GM18502 (cell line): ENCODE measurements around the gene TXNDC15.

Experiments used
- ATAC-seq: cut with Tn5 transposase; IDR thresholded peaks from one replicate; pipeline ENCODE4 v1.9.1; 2021; ENCODE audit warnings: mild to moderate bottlenecking; ENCODE audit not compliant: unreplicated experiment, poor library complexity

Gene TXNDC15

DNA sequence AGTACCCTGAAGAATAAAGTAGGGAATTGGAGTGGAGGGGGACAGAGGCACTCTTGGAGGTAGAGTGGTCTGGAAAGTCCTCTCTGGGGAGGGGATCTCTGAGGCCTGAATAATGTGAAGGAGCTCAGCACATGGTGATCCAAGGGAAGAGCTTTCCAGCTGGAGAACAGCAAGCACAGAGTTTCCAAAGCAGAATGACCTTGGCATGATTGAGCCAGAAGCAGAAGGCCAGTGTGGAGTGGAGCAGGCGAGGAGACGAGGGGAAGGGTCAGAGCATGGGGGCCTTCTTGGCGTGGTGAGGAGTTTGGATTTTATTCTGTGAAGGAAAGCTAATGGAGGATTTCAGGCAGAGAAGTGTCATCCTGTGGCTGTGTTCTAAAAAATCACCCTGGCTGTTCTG, 39.1 kb downstream of the TXNDC15 start:
- ATAC-seq = no peak

DNA sequence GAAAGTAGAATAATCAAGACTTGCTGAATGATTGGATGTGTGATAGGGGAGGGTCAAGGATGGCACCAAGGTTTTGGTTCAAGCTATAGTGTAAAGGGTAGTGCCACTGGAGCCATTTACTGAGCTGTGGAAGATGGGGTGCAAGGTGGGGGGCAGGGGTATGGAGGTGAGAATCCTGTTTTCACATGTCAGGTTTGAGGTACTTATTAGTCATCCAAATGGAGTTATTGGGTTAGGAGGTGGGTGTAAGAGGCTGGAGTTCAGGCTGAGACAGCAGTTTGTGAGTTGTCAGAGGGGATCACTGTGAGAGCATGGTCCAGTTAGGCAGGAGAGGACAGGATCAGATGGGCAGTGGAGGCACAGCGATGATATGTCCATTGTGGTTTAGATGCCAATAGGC, 39.6 kb downstream of the TXNDC15 start:
- no peak for ATAC-seq

DNA sequence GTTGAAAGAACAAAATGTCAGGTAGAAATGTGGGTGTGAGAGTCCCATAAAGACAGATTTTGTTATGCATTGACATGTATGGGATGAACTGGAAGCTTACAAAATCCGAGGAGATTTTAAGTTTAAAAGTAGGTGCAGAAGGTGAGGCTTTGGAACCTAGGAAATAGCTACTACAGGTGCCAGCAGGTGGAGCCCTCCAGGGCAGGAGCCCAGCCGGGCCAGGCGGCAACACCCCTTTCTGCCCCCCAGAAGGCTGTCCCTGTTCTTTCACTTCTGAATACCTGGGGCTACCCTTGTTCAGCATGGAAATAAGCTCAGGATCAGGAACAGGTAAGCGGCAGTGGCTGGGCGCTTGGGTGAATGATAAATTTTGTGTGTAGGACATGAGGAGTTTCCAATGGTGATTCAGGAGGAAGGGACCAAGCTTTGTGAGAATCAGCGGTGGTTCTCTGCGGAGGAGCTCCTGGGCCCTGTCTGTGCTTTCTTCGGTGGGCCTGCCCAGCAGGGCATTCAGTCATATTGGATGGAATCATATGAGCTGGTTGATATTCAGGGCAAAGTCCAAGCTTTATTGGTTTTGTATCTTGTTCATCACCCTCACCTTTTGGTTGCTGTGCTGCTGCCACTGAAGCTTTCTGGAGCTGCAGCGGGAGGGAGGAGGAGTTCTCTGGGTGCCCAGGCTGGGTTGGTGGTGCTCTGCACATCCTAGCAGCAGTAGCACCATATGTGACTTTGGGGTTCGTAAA, 43.1 kb downstream of the TXNDC15 start:
- ATAC-seq = no peak

DNA sequence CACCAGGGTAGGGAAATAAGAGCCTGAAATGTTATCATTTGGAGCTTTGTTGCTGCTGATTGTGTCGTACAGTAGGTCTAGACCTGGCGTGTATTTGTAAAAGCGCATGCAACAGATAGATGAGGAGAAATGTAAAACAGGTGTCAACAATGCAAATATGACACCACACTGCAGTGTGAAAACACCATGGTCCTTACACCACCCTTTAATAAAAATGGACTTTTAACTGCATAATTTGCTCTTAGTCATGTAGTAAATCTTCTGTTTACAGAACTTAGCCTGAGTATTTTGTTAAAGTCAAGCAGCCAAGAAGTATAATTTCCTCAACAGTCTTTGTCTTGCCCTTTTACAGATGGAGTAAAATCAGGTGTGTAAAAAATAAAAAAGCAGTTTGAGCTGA, 44.7 kb downstream of the TXNDC15 start:
- ATAC-seq = no peak

DNA sequence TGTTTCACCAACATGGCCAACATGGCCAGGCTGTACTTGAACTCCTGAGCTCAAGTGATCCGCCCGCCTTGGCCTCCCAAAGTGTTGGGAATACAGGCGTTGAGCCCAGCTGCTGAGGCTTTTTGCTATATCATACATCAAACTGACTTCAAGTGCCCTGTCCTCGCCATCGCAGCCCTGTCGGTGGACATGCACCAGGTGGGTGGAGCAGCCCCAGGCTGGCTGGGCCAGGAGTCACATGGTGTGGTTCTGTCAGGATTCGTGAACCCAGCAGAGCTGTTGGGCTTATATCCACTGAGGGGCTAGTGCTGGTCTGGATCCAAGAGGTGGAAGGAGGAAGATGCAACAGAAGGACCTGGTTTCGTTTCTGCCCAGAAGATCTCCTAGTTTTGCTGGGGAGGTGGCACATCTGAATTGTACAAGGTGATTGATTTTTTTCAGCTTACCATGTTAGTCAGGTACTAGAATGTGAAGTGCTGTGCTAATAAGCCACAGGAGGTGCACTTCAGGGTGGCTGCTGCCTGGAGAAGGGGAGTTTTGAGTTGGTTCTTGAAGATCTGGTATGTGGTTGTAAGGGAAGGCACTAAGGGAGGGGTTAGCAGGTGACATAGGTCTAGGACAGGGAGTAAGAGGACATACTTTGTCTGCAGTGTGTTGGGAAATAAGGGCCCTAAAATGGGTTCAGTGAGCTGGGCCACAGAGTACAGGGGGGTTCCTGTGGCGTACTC, 46.8 kb downstream of the TXNDC15 start:
- no peak for ATAC-seq

DNA sequence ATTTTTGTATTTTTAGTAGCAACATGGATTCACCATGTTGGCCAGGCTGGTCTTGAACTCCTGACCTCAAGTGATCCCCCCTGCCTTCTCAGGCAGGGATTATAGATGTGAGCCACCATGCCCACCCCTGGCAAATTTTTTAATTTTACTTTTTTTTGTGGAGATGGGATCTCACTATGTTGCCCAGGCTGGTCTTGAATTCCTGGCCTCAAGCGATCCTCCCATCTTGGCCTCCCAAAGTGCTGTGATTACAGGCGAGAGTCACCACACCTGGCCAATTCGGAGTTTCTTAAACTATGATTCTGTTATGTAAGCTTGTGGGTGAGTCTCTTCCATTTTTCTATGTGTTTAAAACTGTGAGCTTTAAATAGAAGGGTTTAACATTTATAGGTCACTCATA, 58.3 kb downstream of the TXNDC15 start:
- ATAC-seq = no peak

DNA sequence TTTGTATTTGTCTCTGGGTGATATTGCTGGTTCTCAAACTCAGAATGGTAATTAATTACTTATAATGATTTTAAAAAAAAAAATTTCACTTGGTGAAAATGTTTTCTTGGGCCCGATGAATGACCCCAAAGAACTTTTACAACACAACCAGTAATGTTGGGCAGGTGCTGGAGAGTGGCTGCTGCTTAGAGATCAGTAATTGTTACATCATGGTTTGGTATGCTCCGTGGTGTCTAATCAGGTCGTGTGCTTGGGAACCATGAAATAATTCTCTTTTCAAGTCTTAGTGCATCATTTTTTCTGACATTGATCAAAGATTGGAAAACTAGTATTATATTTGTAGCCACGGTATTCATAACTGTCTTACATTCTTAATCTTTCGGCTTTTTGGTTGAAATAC, 60.0 kb downstream of the TXNDC15 start:
- ATAC-seq = no peak

DNA sequence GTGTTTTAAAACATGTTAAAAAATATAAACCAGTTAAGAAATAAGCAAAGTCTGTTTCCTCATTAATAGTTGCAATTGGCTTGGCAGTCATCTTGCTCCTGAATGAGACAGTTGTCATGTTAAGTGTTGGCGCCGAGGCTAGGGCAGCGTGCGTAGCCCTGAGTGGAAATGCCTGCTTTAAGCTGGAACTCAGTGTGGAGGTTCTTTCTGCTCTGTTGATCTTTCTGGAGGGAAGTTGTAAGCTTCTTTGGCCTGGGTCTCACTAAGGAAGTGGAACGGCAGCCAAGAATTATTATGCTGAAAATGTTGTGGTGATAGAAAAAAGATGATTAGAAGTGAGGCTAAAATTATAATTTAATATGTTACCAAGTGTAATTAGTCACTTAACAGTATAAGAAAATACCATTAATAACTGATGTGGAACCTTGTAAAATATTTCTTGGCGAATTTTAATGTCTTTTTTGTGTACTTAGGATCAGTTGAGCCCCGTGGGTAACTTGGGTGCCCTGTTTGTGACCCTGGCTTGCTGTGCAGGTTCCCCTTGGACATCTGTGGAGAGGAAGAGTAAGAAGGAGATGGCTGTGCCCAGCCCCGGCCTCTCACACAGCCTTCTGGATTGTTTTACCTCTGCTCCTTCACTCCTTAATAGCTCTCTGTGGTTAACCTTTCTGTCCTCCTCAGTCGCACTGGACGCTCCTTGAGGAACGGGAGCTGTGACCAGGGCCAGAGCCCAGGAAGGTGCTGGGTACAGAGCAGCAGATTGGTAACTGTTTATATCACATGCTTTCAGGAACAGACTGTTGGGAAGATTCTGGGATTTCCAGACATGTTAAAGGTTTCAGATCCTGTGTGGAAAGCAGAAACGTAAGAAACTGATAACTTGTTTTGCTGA, 61.8 kb downstream of the TXNDC15 start:
- no peak for ATAC-seq

DNA sequence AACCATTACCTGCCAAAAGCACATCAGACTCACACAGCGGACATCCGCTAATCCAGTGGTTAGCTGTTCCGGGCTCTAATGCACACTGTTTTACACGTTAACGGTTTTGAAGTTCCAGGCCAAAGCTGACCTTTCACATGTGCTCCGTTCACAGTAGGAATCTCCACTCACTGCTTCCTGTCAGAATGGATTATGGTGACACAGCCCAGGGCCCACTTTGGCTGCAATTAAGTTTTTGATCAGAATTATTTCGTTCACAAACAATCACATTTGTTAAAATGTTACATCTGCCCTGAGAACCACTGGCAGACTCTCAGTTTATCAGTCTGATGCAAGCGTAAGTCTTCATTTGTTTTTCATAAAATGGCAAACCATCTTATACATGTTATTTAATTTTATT, 63.4 kb downstream of the TXNDC15 start:
- no peak for ATAC-seq

DNA sequence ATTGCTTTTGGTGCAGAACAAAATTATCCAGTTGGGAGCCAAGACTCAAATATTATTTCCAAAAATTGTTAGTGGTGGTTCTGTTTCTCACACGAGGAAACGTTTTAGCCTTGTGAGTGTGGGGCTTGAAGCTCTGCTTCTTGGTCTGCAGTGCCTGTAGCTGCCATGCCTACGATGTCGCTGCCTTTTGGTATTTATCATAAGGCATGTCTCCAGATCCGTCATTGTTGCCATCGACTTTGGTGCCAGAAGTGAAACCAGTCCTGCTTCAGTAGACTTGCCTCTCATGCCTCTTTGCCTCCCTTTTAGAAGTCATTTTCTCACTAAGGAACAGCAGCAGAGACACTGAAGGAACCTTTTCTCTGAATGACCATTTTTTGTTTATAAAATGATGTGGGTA, 63.9 kb downstream of the TXNDC15 start:
- no peak for ATAC-seq

DNA sequence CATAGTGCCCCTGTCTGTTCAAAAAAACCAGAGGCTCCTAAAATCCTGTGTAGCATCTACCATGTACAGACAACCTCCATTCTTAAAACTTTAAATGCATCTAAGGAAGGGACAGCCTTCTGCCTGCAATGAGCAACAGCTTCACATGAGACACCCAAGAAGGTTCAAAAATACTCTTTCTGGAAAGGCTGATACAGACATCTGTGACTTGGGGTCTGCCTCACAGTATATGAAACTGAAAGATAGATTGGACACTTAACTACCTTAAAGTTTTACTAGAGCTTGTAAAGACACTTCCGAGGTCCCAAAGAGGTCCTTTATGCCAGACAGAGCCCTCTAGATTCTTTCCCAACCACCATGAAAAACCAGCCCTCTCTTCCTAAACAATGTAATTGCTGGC, 65.3 kb downstream of the TXNDC15 start:
- no peak for ATAC-seq

DNA sequence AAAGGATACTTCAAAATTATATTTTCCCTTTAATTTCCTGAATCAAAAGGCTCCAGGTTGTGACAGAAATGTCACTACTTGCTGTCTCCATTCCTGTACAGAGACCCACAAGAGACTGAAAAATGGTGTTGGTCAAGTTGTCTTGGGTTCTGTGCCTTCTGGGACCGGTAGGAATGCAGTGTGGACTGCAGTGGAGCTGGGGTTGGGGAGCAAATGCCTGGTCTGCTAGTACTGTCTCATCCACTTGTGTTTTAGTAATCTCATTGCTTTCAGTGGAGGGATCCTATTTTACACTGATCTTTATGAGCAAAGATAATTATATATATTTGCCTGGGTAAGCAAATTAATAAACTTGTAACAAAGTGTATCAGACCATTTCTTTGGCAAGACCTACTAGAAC, 69.4 kb downstream of the TXNDC15 start:
- ATAC-seq = no peak

DNA sequence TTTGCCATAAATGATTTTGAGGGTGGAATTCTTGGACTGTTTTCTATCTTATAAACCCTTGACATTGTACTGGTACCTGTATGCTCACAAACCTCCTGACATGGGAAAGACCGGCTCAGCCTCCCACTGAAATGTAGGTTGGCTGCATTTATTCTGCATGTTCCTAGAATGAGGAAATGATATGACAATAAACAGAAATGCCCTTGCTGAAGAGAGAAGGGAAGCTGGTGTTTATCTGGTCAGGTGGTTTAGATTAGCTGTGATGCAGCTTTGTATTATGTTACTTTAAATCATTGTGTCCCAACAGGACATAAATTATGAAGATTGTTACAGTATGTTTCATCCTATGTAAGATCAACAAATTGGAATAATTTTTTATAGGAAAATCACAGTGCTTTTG, 70.5 kb downstream of the TXNDC15 start:
- ATAC-seq = no peak

DNA sequence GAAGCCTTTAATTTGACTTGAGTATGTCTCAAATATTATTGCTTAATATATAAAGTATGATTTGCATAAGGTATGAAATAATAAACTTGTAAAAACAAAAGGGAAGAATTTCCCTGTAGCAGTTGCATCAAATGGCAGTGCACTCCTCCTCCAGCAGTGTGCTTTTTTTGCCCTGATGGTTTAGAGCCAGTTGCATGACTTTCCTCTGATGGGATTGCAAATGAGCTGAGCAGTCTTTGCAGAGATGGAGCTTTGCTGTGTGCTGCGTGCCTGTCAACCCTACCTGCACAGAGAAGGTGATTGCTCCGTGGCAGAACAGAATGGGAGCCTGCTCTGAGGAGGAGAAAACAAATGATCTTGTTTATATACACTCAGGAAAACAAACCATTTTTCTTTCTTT, 70.9 kb downstream of the TXNDC15 start:
- ATAC-seq = no peak

DNA sequence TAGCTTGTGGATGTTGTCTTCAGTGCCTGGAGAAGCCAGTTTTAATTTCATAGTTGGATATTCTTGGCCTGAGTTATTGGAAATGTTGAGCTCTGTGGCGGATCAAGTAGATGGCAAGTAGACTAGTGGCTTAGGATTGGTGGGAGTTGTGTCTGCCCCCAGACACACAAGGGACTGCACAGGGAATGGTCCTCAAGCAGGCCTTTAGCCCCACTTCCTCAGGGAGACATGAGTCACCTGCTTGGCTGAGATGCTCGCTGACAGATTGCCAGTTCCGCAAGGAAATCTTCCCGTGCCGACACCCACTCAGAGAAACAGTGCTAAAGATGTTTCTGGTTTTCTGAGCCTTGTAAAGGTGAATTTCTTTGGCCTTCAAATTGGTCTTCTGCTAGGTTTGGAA, 74.7 kb downstream of the TXNDC15 start:
- no peak for ATAC-seq

DNA sequence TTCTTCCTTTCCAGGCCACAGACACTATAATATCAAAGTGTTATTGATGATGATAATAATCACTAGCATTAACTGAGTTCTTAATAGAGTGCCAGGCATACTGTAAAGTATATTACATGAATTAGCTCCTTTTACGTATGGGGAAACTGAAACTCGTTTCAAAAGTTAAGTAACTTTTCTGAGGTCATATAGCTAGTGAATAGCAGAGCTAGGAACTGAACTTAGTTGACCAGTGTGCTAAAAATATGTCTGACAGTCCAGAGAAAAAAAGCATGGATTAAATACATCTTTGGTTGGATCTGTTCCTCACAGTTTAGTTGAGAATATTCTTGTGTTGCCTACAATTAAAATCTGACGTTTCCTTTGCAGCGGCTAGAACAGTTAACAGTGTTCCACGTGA, 75.1 kb downstream of the TXNDC15 start:
- ATAC-seq = no peak
